ENCODE results near the gene KHDC1L. TPM values are rescaled to one million over a fixed set of nuclear protein-coding genes. Genes with fewer than 3 reads are reported as not detected.
"Not testable (repeated sequence)": the region's sequence is repeated elsewhere in the genome, so short reads cannot be mapped to it uniquely, and the experiment has no call there.

KHDC1L gene
- total RNA-seq, 1 experiment from 2014 or later: not detected

GRCh38 chr6:73194744-73195143 lies 30.6 kb downstream of the KHDC1L start:
- TF ChIP-seq, protein P1, sequence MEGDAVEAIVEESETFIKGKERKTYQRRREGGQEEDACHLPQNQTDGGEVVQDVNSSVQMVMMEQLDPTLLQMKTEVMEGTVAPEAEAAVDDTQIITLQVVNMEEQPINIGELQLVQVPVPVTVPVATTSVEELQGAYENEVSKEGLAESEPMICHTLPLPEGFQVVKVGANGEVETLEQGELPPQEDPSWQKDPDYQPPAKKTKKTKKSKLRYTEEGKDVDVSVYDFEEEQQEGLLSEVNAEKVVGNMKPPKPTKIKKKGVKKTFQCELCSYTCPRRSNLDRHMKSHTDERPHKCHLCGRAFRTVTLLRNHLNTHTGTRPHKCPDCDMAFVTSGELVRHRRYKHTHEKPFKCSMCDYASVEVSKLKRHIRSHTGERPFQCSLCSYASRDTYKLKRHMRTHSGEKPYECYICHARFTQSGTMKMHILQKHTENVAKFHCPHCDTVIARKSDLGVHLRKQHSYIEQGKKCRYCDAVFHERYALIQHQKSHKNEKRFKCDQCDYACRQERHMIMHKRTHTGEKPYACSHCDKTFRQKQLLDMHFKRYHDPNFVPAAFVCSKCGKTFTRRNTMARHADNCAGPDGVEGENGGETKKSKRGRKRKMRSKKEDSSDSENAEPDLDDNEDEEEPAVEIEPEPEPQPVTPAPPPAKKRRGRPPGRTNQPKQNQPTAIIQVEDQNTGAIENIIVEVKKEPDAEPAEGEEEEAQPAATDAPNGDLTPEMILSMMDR (conservative IDR thresholded peaks at IDR 0.05): no peak
- no CpG with 5 or more reads among the region's 7 CpGs for WGBS (ENCODE audit: extremely low coverage, insufficient read length, low lambda C conversion rate)
- H3K79me2 ChIP-seq (ENCODE audit: insufficient read depth, low read length): 0 out of 2 replicates have a peak, but pooled peaks cover 2% of the 10 kb centered on the region
- H4K8ac ChIP-seq (replicated peaks; ENCODE audit: insufficient read length, low read depth, low read length): no peak overlapping the region
- no peak overlapping the region for H3K27ac ChIP-seq (ENCODE audit: insufficient read length, low read depth, low read length)
- no peak overlapping the region for H3K9ac ChIP-seq (ENCODE audit: extremely low read depth, insufficient read length, low read length)
- H3K18ac ChIP-seq (ENCODE audit: insufficient read length, low read depth, low read length): no peak overlapping the region
- no peak overlapping the region for H3K4me2 ChIP-seq (ENCODE audit: insufficient read depth, insufficient read length, low read length)
- H3K4me1 Mint-ChIP-seq: peaks cover 10 to 18% of the 10 kb centered on the region in 2 experiments
- no peaks in the 10 kb centered on the region for H3K23me2 ChIP-seq (ENCODE audit: insufficient read length, low read depth, low read length, poor library complexity, severe bottlenecking)
- no peaks in the 10 kb centered on the region for H3K9me3 Mint-ChIP-seq
- no peak overlapping the region for H3K56ac ChIP-seq (ENCODE audit: insufficient read length, low read depth, low read length)
- no peak overlapping the region for H2BK5ac ChIP-seq (ENCODE audit: insufficient read length, low read length)
- H2BK20ac ChIP-seq (ENCODE audit: low read depth, low read length, poor library complexity, severe bottlenecking): no peak overlapping the region
- no peak overlapping the region for H4K91ac ChIP-seq (ENCODE audit: insufficient read length, low read depth, low read length)
- no peak overlapping the region for H3T11ph ChIP-seq (ENCODE audit: low read length)
- H2AFZ ChIP-seq (ENCODE audit: low read length): no peak overlapping the region
- no peak overlapping the region for H2BK15ac ChIP-seq (ENCODE audit: low read depth, low read length)
- H2BK120ac ChIP-seq (ENCODE audit: low read depth, low read length, poor library complexity, severe bottlenecking): no peak overlapping the region
- H3K23ac ChIP-seq (ENCODE audit: insufficient read length, low read depth, low read length): no peak overlapping the region
- H3K27ac Mint-ChIP-seq: no peak overlapping the region
- no peak overlapping the region for H2BK12ac ChIP-seq (ENCODE audit: insufficient read length, low read depth, low read length)
- DNase-seq: no peak
- no peaks in the 10 kb centered on the region for H3K36me3 Mint-ChIP-seq (ENCODE audit: insufficient read depth in 1 of 3, low read depth in 3 of 3)
- H3K27me3 Mint-ChIP-seq (ENCODE audit: low read depth): no peaks in the 10 kb centered on the region
- no peak overlapping the region for H4K5ac ChIP-seq (ENCODE audit: insufficient read length, low read depth, low read length)
- H3K14ac ChIP-seq (ENCODE audit: insufficient read depth, low read length): no peak overlapping the region
- no peak overlapping the region for H2AK5ac ChIP-seq (ENCODE audit: insufficient read length, low read length)
- H4K20me1 ChIP-seq (ENCODE audit: control insufficient read depth, insufficient read depth, insufficient read length): no peaks in the 10 kb centered on the region
- H3K9me3 ChIP-seq (ENCODE audit: control insufficient read depth, low read depth, low read length): no peaks in the 10 kb centered on the region
- no peak overlapping the region for H3K4me3 Mint-ChIP-seq
- H3K27me3 ChIP-seq (ENCODE audit: insufficient read depth, low read length): no peaks in the 10 kb centered on the region
- no peak overlapping the region for H3K4ac ChIP-seq (ENCODE audit: low read depth, low read length)
- H3K4me1 ChIP-seq (ENCODE audit: insufficient read depth, low read length): no peaks in the 10 kb centered on the region
- H3K79me1 ChIP-seq (ENCODE audit: insufficient read depth, low read depth, low read length, poor library complexity, severe bottlenecking): no peaks in the 10 kb centered on the region

DNA sequence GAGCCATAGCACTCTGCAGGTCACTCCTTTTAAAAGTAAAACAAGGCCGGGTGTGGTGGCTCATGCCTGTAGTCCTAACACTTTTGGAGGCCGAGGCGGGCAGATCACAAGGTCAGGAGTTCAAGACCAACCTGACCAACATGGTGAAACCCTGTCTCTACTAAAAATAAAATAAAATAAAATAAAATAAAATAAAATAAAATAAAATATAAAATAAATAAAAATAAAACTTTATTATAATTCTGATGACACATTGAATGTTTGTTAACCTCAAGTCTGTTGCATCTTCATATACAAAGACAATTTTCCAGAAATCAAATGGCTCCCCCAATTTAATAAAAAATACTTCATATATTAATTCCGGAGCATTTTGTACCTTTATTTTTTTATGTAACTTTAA lies 32.0 kb downstream of the KHDC1L start:
- H3K9ac ChIP-seq (ENCODE audit: extremely low read depth, insufficient read length, low read length); H3K9me3 ChIP-seq (ENCODE audit: control insufficient read depth, low read depth, low read length); H4K91ac ChIP-seq (ENCODE audit: insufficient read length, low read depth, low read length); H3K4me2 ChIP-seq (ENCODE audit: insufficient read depth, insufficient read length, low read length); H2BK15ac ChIP-seq (ENCODE audit: low read depth, low read length); H3K4me1 ChIP-seq (ENCODE audit: insufficient read depth, low read length); H2BK20ac ChIP-seq (ENCODE audit: low read depth, low read length, poor library complexity, severe bottlenecking); H3K79me1 ChIP-seq (ENCODE audit: insufficient read depth, low read depth, low read length, poor library complexity, severe bottlenecking); H3K9me3 Mint-ChIP-seq; H2BK120ac ChIP-seq (ENCODE audit: low read depth, low read length, poor library complexity, severe bottlenecking); H2AFZ ChIP-seq (ENCODE audit: low read length); H3K56ac ChIP-seq (ENCODE audit: insufficient read length, low read depth, low read length); H3K79me2 ChIP-seq (ENCODE audit: insufficient read depth, low read length); H3K36me3 Mint-ChIP-seq (ENCODE audit: insufficient read depth in 1 of 3, low read depth in 3 of 3); H3K18ac ChIP-seq (ENCODE audit: insufficient read length, low read depth, low read length); H4K8ac ChIP-seq (replicated peaks; ENCODE audit: insufficient read length, low read depth, low read length); H4K5ac ChIP-seq (ENCODE audit: insufficient read length, low read depth, low read length); H3K27me3 ChIP-seq (ENCODE audit: insufficient read depth, low read length); DNase-seq; H3K4ac ChIP-seq (ENCODE audit: low read depth, low read length); H3K14ac ChIP-seq (ENCODE audit: insufficient read depth, low read length); H2BK5ac ChIP-seq (ENCODE audit: insufficient read length, low read length); H3K4me3 Mint-ChIP-seq; H2BK12ac ChIP-seq (ENCODE audit: insufficient read length, low read depth, low read length); H3K23ac ChIP-seq (ENCODE audit: insufficient read length, low read depth, low read length); H4K20me1 ChIP-seq (ENCODE audit: control insufficient read depth, insufficient read depth, insufficient read length); H3K27ac Mint-ChIP-seq; H3K27ac ChIP-seq (ENCODE audit: insufficient read length, low read depth, low read length); H2AK5ac ChIP-seq (ENCODE audit: insufficient read length, low read length); H3K23me2 ChIP-seq (ENCODE audit: insufficient read length, low read depth, low read length, poor library complexity, severe bottlenecking); H3K27me3 Mint-ChIP-seq (ENCODE audit: low read depth); H3T11ph ChIP-seq (ENCODE audit: low read length): not testable (repeated sequence)
- H3K4me1 Mint-ChIP-seq: peaks cover 7 to 11% of the 10 kb centered on the region in 2 experiments
- WGBS (ENCODE audit: extremely low coverage, insufficient read length, low lambda C conversion rate): 100% methylated on average over 1 of the region's 4 CpGs

Data from H9 (cell line).